OCI-LY3 (cell line): ENCODE measurements around the gene SCAF11.
A peak's percentile ranks its signal among the peaks of the same experiment; 100 is the strongest.

Experiments
- H2AFZ ChIP-seq: fragments of 200-600, 300-600 bp; shearing (Covaris generic); 2 replicates; pipeline ENCODE4 v1.6.0; 2014; ENCODE audit warnings: antibody characterized with exemption, low read depth, low read length
- H3K27ac ChIP-seq: fragments of 200-600, 300-600 bp; sonication (generic); 2 replicates; pipeline ENCODE4 v1.5.1; 2014; ENCODE audit warnings: mild to moderate bottlenecking, low read length, moderate library complexity, mixed read lengths
- H3K27me3 ChIP-seq: fragments of 200-600, 300-600 bp; sonication (generic); 2 replicates; pipeline ENCODE4 v1.6.1; 2014; ENCODE audit warnings: low read depth, low read length, mixed read lengths
- H3K36me3 ChIP-seq: fragments of 200-600, 300-600 bp; sonication (generic); replicated peaks from 2 replicates; pipeline ENCODE3; 2014; ENCODE audit warnings: low read depth, low read length, mixed read lengths
- H3K4me1 ChIP-seq: fragments of 300-600, 200-600 bp; sonication (generic); 2 replicates; pipeline ENCODE4 v1.6.1; 2014; ENCODE audit warnings: low read length, mixed read lengths
- H3K4me2 ChIP-seq: fragments of 200-600, 300-600 bp; sonication (generic); 2 replicates; pipeline ENCODE4 v1.6.1; 2014; ENCODE audit warnings: low read length, mixed read lengths
- H3K4me3 ChIP-seq: fragments of 300-600, 200-600 bp; sonication (generic); 2 replicates; pipeline ENCODE4 v1.5.1; 2014; ENCODE audit warnings: antibody characterized with exemption, mild to moderate bottlenecking, low read length, moderate library complexity
- H3K79me2 ChIP-seq: fragments of 300-600, 200-600 bp; shearing (Covaris generic); 2 replicates; pipeline ENCODE4 v1.6.1; 2014; ENCODE audit warnings: mild to moderate bottlenecking, low read length, mixed read lengths
- H3K9ac ChIP-seq: fragments of 300-600, 200-600 bp; shearing (Covaris generic); 2 replicates; pipeline ENCODE4 v1.6.0; 2014; ENCODE audit warnings: mild to moderate bottlenecking, low read length, moderate library complexity
- H3K9me3 ChIP-seq: fragments of 200-600, 300-600 bp; shearing (Covaris generic); 2 replicates; pipeline ENCODE4 v1.6.1; 2014; ENCODE audit warnings: low read length, mixed read lengths; ENCODE audit not compliant: insufficient read depth
- H4K20me1 ChIP-seq: fragments of 200-600, 300-600 bp; sonication (generic); 2 replicates; pipeline ENCODE4 v1.6.1; 2016; ENCODE audit warnings: low read length, mixed read lengths; ENCODE audit not compliant: insufficient read depth
- CTCF ChIP-seq: fragments of 200-600, 300-600 bp; sonication (generic); IDR thresholded peaks from 2 replicates; pipeline ENCODE4 v1.5.1; 2014; ENCODE audit warnings: antibody characterized with exemption, low read length, low read depth
- EZH2phosphoT487 ChIP-seq: fragments of 200-600 bp; shearing (Covaris generic); IDR thresholded peaks from 2 replicates; pipeline ENCODE4 v1.6.1; 2018; ENCODE audit warnings: antibody characterized with exemption, mixed run types, low read depth

Gene SCAF11

GRCh38 chr12:45893240-45893639 lies 97.1 kb downstream of the SCAF11 start:
- Histone ChIP-seq H3K4me1 (peaks cover 11% of the 10 kb centered on the region), H3K36me3 (peaks cover 29% of the 10 kb centered on the region), H4K20me1 (no peaks in the 10 kb centered on the region), H3K27ac (no peak overlapping the region), H3K27me3 (no peaks in the 10 kb centered on the region), H3K9ac (no peak overlapping the region), H3K9me3 (no peaks in the 10 kb centered on the region), H3K4me3 (no peak overlapping the region), H3K4me2 (no peak overlapping the region), H3K79me2 (no peaks in the 10 kb centered on the region), H2AFZ (no peak overlapping the region)
- TF ChIP-seq EZH2phosphoT487 (no peak), CTCF (peak; percentile 26; the same call in 1 of the 2 replicates)

- Histone ChIP-seq H3K4me1 (peaks cover 11% of the 10 kb centered on the region), H3K79me2 (no peaks in the 10 kb centered on the region), H3K4me2 (no peak overlapping the region), H3K9ac (no peak overlapping the region), H3K9me3 (peaks cover 3% of the 10 kb centered on the region; the same call in 1 of the 2 replicates), H4K20me1 (no peaks in the 10 kb centered on the region), H3K27me3 (no peaks in the 10 kb centered on the region), H3K27ac (no peak overlapping the region), H2AFZ (no peak overlapping the region), H3K4me3 (no peak overlapping the region), H3K36me3 (peaks cover 28% of the 10 kb centered on the region)
- TF ChIP-seq CTCF (peak; percentile 15; the same call in 1 of the 2 replicates), EZH2phosphoT487 (no peak)
These were observed 100.1 kb downstream of the SCAF11 start for GRCh38 chr12:45890276-45890675.

GRCh38 chr12:45887544-45887943 lies 102.8 kb downstream of the SCAF11 start:
- no peaks in the 10 kb centered on the region for H3K27me3 ChIP-seq
- no peak overlapping the region for H3K4me2 ChIP-seq
- TF ChIP-seq CTCF (no peak), EZH2phosphoT487 (no peak)
- no peaks in the 10 kb centered on the region for H3K79me2 ChIP-seq
- H3K27ac ChIP-seq = no peak overlapping the region
- peaks cover 6% of the 10 kb centered on the region; the same call in 1 of the 2 replicates for H3K9me3 ChIP-seq
- peaks cover 38% of the 10 kb centered on the region for H3K36me3 ChIP-seq
- H2AFZ ChIP-seq = no peak overlapping the region
- peaks cover 11% of the 10 kb centered on the region for H3K4me1 ChIP-seq
- H3K4me3 ChIP-seq = no peak overlapping the region
- no peaks in the 10 kb centered on the region for H4K20me1 ChIP-seq
- no peak overlapping the region for H3K9ac ChIP-seq

- Histone ChIP-seq H3K4me2 (no peak overlapping the region), H4K20me1 (no peaks in the 10 kb centered on the region), H3K9ac (no peak overlapping the region), H3K27me3 (no peaks in the 10 kb centered on the region), H2AFZ (no peak overlapping the region), H3K36me3 (peaks cover 43% of the 10 kb centered on the region), H3K27ac (no peak overlapping the region), H3K4me1 (peaks cover 6% of the 10 kb centered on the region), H3K4me3 (no peak overlapping the region), H3K9me3 (peaks cover 6% of the 10 kb centered on the region; the same call in 1 of the 2 replicates), H3K79me2 (no peaks in the 10 kb centered on the region)
- TF ChIP-seq CTCF (no peak), EZH2phosphoT487 (no peak)
These were observed 103.7 kb downstream of the SCAF11 start for GRCh38 chr12:45886685-45887084.
